Body of pancreas (tissue), 4 donors: ENCODE results near the gene ABCC1. TPM values are rescaled to one million over a fixed set of nuclear protein-coding genes. Genes with fewer than 3 reads are reported as not detected.
A peak's percentile ranks its signal among the peaks of the same experiment; 100 is the strongest.

Experiments used
- ATAC-seq: fragments of 150-250 bp; one replicate; pipeline ENCODE4 v1.9.1; 2016
- DNase-seq, 4 donors: peaks; one replicate each; pipeline ENCODE4 v3.0.0-alpha.2; 2019
- H3K27ac ChIP-seq, 4 donors: fragments of 200-600 bp; sonication (generic); 1 replicate in 3 of 4; 2 replicates in 1 of 4; pipeline versions ENCODE4 v1.5.1 to v1.6.1; 2016 to 2019; ENCODE audit warnings: mild to moderate bottlenecking in 1 of 4, mixed read lengths in 1 of 4, moderate library complexity in 1 of 4
- H3K27me3 ChIP-seq, 2 donors: fragments of 200-600 bp; sonication (generic); one replicate each; pipeline ENCODE4 v1.6.0; 2016; ENCODE audit warnings: mild to moderate bottlenecking in 1 of 2
- H3K36me3 ChIP-seq, 2 donors: fragments of 200-600 bp; sonication (generic); replicated peaks in 1 of 2; 2 replicates each; pipeline ENCODE4 v1.5.1; 2016; ENCODE audit warnings: low read depth in 2 of 2; ENCODE audit not compliant: insufficient read depth in 1 of 2
- H3K4me1 ChIP-seq: fragments of 200-600 bp; sonication (generic); one replicate; pipeline ENCODE4 v1.6.0; 2016
- H3K4me3 ChIP-seq, 2 donors: fragments of 200-600 bp; sonication (generic); 1 replicate in 1 of 2; 2 replicates in 1 of 2; pipeline ENCODE4 v1.5.1; 2016 to 2019
- H3K9me3 ChIP-seq, 3 donors: fragments of 200-600 bp; sonication (generic); 1 replicate in 2 of 3; 2 replicates in 1 of 3; pipeline ENCODE4 v1.5.1; 2016
- POLR2A ChIP-seq, 3 donors: fragments of 450-650 bp; IDR thresholded peaks; one replicate each; pipeline ENCODE4 v1.6.1; 2016; ENCODE audit warnings: antibody characterized with exemption in 3 of 3, mild to moderate bottlenecking in 2 of 3
- WGBS, 2 donors: methylation state at CpG; one replicate each; pipeline ENCODE4 v1.1.5; 2017; 5-methylcytosine and 5-hydroxymethylcytosine counted together
- intact Hi-C: fragments of 100-400 bp; cut with DNase I; formaldehyde crosslinking; loops from one replicate; pipeline ENCODE4 v1.15.1; 2023
- total RNA-seq, 2 donors: library from RNA; depleted of rRNA; stranded (reverse); fragments of >200 nt; gene quantifications; one replicate each; pipeline ENCODE4 v1.1.0, GENCODE V29; 2016
- TF ChIP-seq, protein P1 (sequence below), 7 experiments: fragments of 450-650 bp in 4 of 7; fragments of 200-600 bp in 3 of 7; sonication (generic) in 3 of 7; IDR thresholded peaks; one replicate each; pipeline ENCODE4 v1.5.1; 2016 to 2019; ENCODE audit warnings: antibody characterized with exemption in 7 of 7

Gene ABCC1
- total RNA-seq, 2 donors from 2014 or later = 12.7 to 23.1 TPM

DNA sequence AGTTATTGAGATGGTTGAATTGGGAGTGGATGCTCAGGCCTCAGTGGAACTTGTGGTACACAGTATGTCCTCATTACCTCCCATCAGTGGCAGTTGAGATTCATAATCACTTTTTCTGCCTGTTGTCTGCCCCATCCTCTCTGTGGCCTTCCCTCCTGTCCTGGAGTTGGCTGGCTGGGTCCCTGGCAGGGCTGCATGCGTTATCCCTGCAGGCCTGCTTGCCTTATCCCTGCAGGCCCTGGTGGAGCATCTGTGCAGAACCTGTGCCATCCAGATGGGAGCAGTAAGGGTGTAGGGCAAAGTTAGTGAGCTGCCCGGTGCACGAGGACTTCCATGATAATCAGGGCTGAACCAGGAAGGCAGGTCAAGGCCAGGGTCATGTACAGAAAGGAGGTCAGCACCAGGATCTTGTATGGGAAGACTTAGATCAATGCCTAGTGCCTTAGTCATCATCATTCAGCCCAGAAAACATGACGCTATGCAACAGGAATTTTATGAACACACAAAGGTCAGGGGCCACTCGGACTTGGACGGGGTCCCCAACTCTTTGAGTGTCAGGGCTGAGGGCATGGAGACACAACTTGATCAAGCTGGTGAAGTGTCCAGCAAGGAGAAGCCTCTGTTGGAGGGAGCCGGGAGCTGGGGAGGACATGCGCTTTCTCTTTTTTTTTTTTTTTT lies 47.2 kb downstream of the ABCC1 start:
- Histone ChIP-seq H3K27ac (peak overlapping the region in 2 of 4 donors; percentile 6 to 56), H3K4me3 (no peak overlapping the region), H3K36me3 (no peaks in the 10 kb centered on the region), H3K27me3 (no peaks in the 10 kb centered on the region), H3K9me3 (no peaks in the 10 kb centered on the region), H3K4me1 (peaks cover 30% of the 10 kb centered on the region)
- no peak for TF ChIP-seq POLR2A (IDR thresholded peaks at IDR 0.05)
- TF ChIP-seq, protein P1, sequence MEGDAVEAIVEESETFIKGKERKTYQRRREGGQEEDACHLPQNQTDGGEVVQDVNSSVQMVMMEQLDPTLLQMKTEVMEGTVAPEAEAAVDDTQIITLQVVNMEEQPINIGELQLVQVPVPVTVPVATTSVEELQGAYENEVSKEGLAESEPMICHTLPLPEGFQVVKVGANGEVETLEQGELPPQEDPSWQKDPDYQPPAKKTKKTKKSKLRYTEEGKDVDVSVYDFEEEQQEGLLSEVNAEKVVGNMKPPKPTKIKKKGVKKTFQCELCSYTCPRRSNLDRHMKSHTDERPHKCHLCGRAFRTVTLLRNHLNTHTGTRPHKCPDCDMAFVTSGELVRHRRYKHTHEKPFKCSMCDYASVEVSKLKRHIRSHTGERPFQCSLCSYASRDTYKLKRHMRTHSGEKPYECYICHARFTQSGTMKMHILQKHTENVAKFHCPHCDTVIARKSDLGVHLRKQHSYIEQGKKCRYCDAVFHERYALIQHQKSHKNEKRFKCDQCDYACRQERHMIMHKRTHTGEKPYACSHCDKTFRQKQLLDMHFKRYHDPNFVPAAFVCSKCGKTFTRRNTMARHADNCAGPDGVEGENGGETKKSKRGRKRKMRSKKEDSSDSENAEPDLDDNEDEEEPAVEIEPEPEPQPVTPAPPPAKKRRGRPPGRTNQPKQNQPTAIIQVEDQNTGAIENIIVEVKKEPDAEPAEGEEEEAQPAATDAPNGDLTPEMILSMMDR (IDR thresholded peaks at IDR 0.05) = no peak
- ATAC-seq = peak; percentile 43
- WGBS, 2 donors = 60 to 65% methylated on average over 8 of the region's 8 CpGs
- intact Hi-C loops = no loop called here
- DNase-seq = peak; percentile 24 to 38 (median 30)

DNA sequence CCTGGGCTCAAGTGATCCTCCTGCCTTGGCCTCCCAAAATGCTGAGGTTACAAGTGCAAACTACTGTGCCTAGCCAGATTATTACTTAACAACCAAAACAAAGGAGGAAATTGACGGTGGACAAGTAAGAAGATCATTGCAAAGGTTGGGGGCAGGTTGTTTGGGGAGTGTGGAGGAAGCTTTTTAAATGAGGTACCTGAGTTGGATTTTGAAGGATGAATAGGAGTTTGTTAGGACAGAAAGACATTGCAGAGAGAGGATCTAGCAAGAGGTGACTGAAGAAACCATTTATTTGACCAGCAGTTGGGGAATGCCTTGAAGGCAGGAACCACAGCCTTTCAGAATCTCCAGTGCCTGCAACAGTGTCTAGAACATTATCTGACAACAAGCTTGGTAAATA lies 51.3 kb downstream of the ABCC1 start:
- H3K27me3 ChIP-seq = no peaks in the 10 kb centered on the region
- 83 to 92% methylated on average over 1 of the region's 1 CpG for WGBS, 2 donors

DNA sequence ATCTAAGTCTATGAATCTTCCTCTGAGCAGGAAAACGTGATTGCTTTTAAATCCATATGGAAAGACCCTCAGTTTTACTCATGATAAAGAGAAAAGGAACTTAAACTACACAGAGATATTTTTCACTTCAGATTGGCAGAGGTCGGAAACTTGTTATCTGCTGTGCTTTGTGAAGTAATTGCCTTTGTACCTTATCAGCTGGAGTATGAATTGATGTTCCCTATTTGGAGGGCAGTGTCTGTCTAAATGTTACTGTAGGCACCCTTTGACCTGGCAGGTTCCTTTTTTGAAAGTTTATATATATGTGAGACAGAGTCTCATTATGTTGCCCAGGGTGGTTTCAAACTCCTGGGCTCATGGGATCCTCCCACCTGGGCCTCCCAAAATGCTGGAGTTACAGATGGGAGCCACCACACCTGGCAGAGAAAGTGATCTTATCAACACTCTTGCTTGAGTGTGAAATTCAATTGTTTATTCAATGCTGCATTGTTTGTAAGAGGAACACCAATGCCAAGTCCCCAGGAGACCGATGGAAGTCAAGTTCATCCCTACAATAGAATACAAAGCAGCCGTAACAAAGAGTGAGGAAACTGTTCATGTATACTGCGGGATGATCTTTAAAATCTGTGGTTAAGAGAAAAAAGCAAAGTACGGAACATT lies 52.3 kb downstream of the ABCC1 start:
- Histone ChIP-seq H3K36me3 (no peaks in the 10 kb centered on the region), H3K9me3 (no peaks in the 10 kb centered on the region), H3K27ac (peak overlapping the region in 1 of 4 donors; percentile 1), H3K4me3 (no peak overlapping the region), H3K4me1 (peaks cover 38% of the 10 kb centered on the region), H3K27me3 (no peaks in the 10 kb centered on the region)
- intact Hi-C loops = no loop called here
- ATAC-seq (peak; percentile 72), DNase-seq (peak; percentile 25 to 64 (median 46))
- 37 to 40% methylated on average over 6 of the region's 6 CpGs for WGBS, 2 donors
- TF ChIP-seq, protein P1 (IDR thresholded peaks at IDR 0.05) = no peak
- no peak for TF ChIP-seq POLR2A (IDR thresholded peaks at IDR 0.05)

More for the DNA sequence above, 51.3 kb downstream of the ABCC1 start:
- Histone ChIP-seq H3K27ac (no peak overlapping the region), H3K36me3 (no peaks in the 10 kb centered on the region), H3K4me3 (no peak overlapping the region), H3K4me1 (peaks cover 45% of the 10 kb centered on the region), H3K9me3 (no peaks in the 10 kb centered on the region)
- intact Hi-C loops = no loop called here
- ATAC-seq (no peak), DNase-seq (no peak)
- TF ChIP-seq, protein P1 (IDR thresholded peaks at IDR 0.05) = no peak
- no peak for TF ChIP-seq POLR2A (IDR thresholded peaks at IDR 0.05)

DNA sequence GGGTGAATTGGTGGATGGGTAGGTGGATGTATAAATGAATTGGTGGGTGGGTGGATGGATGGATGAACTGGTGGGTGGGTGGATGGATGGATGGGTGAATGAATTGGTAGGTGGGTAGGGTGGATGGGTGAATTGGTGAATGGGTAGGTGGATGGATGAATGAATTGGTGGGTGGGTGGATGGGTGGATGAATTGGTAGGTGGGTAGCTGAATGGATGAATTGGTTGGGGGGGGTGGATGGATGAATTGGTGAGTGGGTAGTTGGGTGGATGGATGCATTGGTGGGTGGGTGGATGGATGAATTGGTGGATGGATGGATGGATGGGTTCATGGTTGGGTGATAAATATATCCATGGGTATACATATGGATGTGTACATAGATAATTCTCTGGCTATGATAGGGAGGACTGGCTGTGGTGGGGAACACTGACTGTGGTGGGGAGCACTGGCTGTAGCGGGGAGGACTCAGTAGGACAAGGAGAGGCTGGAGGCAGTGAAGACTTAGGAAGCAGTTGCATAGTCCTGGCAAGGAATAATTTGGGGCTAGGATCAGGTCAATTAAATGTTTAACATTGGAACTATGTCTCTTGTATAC lies 54.4 kb downstream of the ABCC1 start:
- intact Hi-C loops = no loop called here
- Histone ChIP-seq H3K27ac (peak overlapping the region in 1 of 4 donors; percentile 15), H3K27me3 (no peaks in the 10 kb centered on the region), H3K9me3 (no peaks in the 10 kb centered on the region), H3K36me3 (no peaks in the 10 kb centered on the region), H3K4me3 (no peak overlapping the region), H3K4me1 (peaks cover 28% of the 10 kb centered on the region)
- DNase-seq (no peak), ATAC-seq (no peak)
- TF ChIP-seq, protein P1 (IDR thresholded peaks at IDR 0.05) = no peak
- no peak for TF ChIP-seq POLR2A (IDR thresholded peaks at IDR 0.05)
- 0 to 30% methylated on average over 1 of the region's 1 CpG for WGBS, 2 donors
